ENCODE results near the gene MIXL1. TPM values are rescaled to one million over a fixed set of nuclear protein-coding genes. Genes with fewer than 3 reads are reported as not detected.
A peak's percentile ranks its signal among the peaks of the same experiment; 100 is the strongest.

MIXL1 gene
- total and polyA plus RNA-seq, 2 of the 13 experiments (the other 11 are each of a cell fraction or from before 2014, with no cell fraction given), result 7.6 to 18.5 TPM

GRCh38 chr1:226187380-226187779 lies 36.1 kb upstream of the MIXL1 start:
- no peak for FAIRE-seq
- Histone ChIP-seq H3K36me3 (replicated peaks in 1 of 2; ENCODE audit: control insufficient read depth in 1 of 2, insufficient read depth in 2 of 2, low read length in 2 of 2) (peaks cover 1 to 2% of the 10 kb centered on the region in 2 experiments; a peak in 2 of 5 replicates), H2AFZ (ENCODE audit: low read length) (no peak overlapping the region), H4K20me1 (ENCODE audit: insufficient read depth, low read length) (peaks cover 26% of the 10 kb centered on the region), H3K9ac (ENCODE audit: insufficient read depth, low read depth, low read length) (peak overlapping the region; percentile 97), H3K4me1 (ENCODE audit: insufficient read depth, low read length) (peaks cover 30% of the 10 kb centered on the region), H3K27ac (ENCODE audit: extremely low read length, insufficient read depth, low read length) (peak overlapping the region; percentile 74), H3K4me3 (replicated peaks in 1 of 3; ENCODE audit: insufficient read depth in 1 of 3, low read depth in 2 of 3, low read length in 3 of 3) (peak overlapping the region; percentile 87 to 97 (median 90)), H3K27me3 (ENCODE audit: control insufficient read depth in 1 of 2, insufficient read depth in 2 of 2, low read length in 2 of 2) (no peaks in the 10 kb centered on the region; a peak in 1 of 5 replicates), H3K4me2 (ENCODE audit: low read depth, low read length) (peak overlapping the region; percentile 76), H3K79me2 (ENCODE audit: insufficient read depth, low read length) (peaks cover 39% of the 10 kb centered on the region), H3K9me3 (ENCODE audit: low read length) (no peaks in the 10 kb centered on the region)
- no TSS peak for BruUV-seq (replicated peaks)
- no peak for ATAC-seq
- intact Hi-C loops (cut with micrococcal nuclease; ENCODE audit: unreplicated experiment) (no loop called here), in situ Hi-C loops (cut with HindIII; ENCODE audit: extremely low pct_ligation_motif_present, low pct_unique_long_range_greater_than_20kb) (loop anchor here (5.0 kb wide), 1 partner anchor 55 kb away; no protein-coding TSS in a partner anchor)
- no peak for DNase-seq (ENCODE audit: low spot score)
- TF ChIP-seq NFIB (CRISPR knock-in tag; IDR thresholded peaks at IDR 0.05; ENCODE audit: borderline replicate concordance) (no peak), ZBTB34 (CRISPR knock-in tag; IDR thresholded peaks at IDR 0.05) (no peak), ZNF138 (CRISPR knock-in tag; IDR thresholded peaks at IDR 0.05; ENCODE audit: low read depth) (no peak), HIC2 (CRISPR knock-in tag; IDR thresholded peaks at IDR 0.05; ENCODE audit: low read depth) (no peak), RERE (CRISPR knock-in tag; IDR thresholded peaks at IDR 0.05; ENCODE audit: low read depth) (no peak), ISL2 (CRISPR knock-in tag; IDR thresholded peaks at IDR 0.05) (no peak)
- ChIA-PET CTCF (ENCODE audit: low intra/inter-chr PET ratio, low total read pairs) (no interaction called here), POLR2A (no interaction called here)
- 89% methylated on average over 7 of the region's 7 CpGs for WGBS (ENCODE audit: low lambda C conversion rate)
